ENCODE results near the gene GRM4. TPM values are rescaled to one million over a fixed set of nuclear protein-coding genes. Genes with fewer than 3 reads are reported as not detected.

GRM4 gene
- polyA plus RNA-seq, 3 donors: 0.03 to 0.26 TPM; not detected in 1

DNA sequence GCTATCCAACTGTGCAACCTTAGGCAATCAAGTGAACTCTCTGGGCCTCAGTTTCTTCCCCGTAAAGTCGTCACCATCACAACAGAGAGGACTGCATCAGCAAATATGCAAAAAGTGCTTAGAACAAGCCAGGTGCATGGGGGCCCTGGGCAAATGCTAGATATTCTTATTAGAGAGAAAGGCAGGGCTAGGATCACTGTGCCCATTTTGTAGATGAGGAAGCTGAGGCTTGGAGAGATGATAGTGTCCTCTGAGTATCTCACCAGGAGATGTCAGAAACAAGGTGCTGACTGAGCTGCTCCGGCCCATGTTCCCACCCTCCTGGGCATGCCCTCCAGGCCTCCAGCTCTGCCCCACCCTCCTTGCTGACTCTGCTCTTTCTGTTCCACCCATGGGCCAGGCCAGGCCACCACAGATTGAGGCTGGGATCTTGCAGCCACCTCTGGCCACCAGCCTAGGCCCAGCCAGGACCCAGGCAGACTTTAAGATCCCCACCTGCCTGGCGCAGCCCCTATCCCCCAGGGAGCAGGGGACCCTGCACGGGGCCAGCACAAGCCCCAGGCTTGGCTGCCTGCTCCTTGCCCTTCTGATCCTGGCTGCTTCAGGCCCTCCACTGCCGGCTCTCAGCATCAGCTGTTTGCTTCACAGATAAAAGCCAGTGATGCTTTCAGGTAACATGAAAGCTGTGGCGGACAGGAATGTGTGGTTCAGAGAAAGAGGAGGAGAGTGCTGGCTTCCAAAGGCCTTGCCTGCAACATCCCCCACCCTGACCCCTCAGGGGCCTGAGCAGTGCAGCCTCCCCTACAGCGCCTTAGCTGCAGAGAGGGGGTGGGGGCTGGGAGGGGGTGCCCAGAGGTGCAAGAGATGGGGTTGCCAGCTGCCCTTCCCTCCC is 47.6 kb downstream of the GRM4 start:
- 63 to 83% (median 72%) methylated on average over 8 of the region's 8 CpGs for WGBS, 3 donors
- H3K27ac ChIP-seq (ENCODE audit: low read depth, low read length): no peak overlapping the region

- WGBS, 3 donors: 53 to 78% (median 64%) methylated on average over 8 of the region's 8 CpGs
- no peak overlapping the region for H3K27ac ChIP-seq (ENCODE audit: low read depth, low read length)
Measured at GRCh38 chr6:34096814-34097213, 49.1 kb downstream of the GRM4 start.

DNA sequence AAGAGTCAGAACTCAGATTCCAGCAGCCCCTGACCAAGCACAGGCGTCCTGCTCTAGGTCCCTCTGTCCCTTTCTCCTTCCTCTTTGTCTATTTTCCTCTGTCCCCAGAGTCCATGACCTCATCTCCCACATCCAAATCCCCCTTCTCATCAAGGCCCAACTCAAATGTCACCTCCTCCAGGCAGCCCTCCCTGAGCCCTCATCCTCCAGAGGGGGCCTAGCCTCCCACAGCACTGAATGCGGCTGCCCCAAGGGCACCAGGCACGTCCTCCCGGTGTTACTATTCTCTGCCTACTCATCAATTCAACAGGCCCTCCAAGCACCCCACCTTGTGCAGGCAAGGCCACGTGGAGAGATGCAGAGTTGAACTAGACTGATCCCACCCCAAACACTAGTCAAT is 49.7 kb downstream of the GRM4 start:
- 31 to 61% (median 55%) methylated on average over 5 of the region's 5 CpGs for WGBS, 3 donors

GRCh38 chr6:34095741-34096140 is 50.1 kb downstream of the GRM4 start:
- WGBS, 3 donors: 52 to 60% (median 53%) methylated on average over 10 of the region's 10 CpGs
- no peak overlapping the region for H3K27ac ChIP-seq (ENCODE audit: low read depth, low read length)

More for the DNA sequence above, 49.7 kb downstream of the GRM4 start:
- H3K27ac ChIP-seq (ENCODE audit: low read depth, low read length): no peak overlapping the region

DNA sequence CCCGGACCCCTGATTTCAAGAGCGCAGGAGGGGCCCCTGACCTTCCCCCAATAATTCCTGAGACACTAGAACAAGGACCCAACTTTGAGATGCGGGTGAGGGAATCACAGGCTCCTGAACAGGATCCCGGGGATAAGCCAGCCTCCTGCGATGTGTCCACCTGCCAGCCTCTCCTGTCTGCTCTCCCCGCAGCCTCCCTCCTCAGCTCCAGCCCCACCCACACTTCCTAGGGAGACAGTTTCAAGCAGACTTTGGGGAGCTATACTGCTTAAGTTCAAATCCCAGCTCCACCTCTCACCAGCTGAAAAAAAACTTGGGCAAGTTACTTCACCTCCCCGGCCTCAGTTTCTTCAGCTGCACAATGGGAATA is 50.8 kb downstream of the GRM4 start:
- H3K27ac ChIP-seq (ENCODE audit: low read depth, low read length): no peak overlapping the region
- 65 to 68% (median 67%) methylated on average over 7 of the region's 7 CpGs for WGBS, 3 donors

GRCh38 chr6:34094474-34095135 is 51.3 kb downstream of the GRM4 start:
- H3K27ac ChIP-seq (ENCODE audit: low read depth, low read length): no peak overlapping the region
- WGBS, 3 donors: 22 to 31% (median 30%) methylated on average over 12 of the region's 12 CpGs

DNA sequence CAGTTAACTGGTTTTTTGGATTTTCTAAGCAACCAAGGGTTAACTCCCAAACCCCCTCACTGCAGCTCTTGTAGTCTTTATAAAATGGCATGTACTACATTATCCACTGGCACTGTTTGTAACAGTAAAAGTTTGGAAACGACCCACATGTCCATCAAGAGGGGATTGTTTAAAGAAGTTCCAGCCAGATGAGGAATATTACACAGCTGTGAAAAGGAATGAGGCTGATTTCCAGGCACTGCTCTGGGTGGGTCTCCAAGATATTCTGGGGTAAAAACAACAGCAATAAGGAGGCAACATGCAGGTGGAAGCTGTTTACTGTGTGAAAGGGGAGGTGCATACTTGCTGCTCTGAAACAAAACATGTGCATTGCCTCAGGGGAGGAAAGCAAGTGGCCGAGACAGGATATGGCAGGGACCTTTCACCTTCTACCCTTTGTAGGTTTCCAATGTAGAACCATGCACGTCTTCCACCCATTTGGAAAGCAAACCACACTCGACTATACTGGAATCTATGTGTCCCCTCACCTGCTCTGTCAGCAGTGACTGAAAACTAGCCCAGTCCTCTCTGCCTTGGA is 51.9 kb downstream of the GRM4 start:
- no peak overlapping the region for H3K27ac ChIP-seq (ENCODE audit: low read depth, low read length)
- WGBS, 3 donors: 37 to 46% (median 43%) methylated on average over 4 of the region's 4 CpGs

- WGBS, 3 donors: 77 to 83% (median 82%) methylated on average over 6 of the region's 6 CpGs
Measured at GRCh38 chr6:34093206-34093605, 52.7 kb downstream of the GRM4 start.

GRCh38 chr6:34092631-34093030 is 53.3 kb downstream of the GRM4 start:
- H3K27ac ChIP-seq (ENCODE audit: low read depth, low read length): no peak overlapping the region
- WGBS, 3 donors: 70 to 84% (median 83%) methylated on average over 10 of the region's 10 CpGs

More at GRCh38 chr6:34093206-34093605, 52.7 kb downstream of the GRM4 start:
- H3K27ac ChIP-seq (ENCODE audit: low read depth, low read length): no peak overlapping the region

- 66 to 70% (median 68%) methylated on average over 5 of the region's 5 CpGs for WGBS, 3 donors
- H3K27ac ChIP-seq (ENCODE audit: low read depth, low read length): no peak overlapping the region
Measured at GRCh38 chr6:34090935-34091334, 55.0 kb downstream of the GRM4 start.

DNA sequence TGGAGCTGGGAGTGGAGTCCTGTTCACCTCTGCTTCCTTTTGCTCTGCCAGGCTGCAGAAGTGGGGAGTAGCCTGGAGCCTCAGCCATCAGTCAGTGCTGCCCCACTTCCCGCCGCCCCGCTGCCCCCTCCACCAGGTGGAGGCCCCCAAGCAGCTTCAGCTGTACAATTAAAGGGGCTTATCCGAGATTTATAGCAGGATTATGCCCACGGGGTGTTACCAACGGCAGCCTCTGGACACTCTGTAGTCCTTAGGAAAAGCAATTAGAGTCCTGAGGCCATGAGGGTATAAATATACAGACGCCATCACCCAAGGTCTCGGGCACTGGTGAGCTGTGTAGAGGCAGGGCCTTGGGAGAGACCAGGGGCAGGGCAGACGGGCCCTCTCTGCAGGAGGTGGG is 55.4 kb downstream of the GRM4 start:
- H3K27ac ChIP-seq (ENCODE audit: low read depth, low read length): no peak overlapping the region
- 62 to 69% (median 63%) methylated on average over 9 of the region's 9 CpGs for whole genome bisulfite sequencing, 3 donors

- no peak overlapping the region for H3K27ac ChIP-seq (ENCODE audit: low read depth, low read length)
- 87 to 92% (median 90%) methylated on average over 2 of the region's 2 CpGs for WGBS, 3 donors
Measured at GRCh38 chr6:34086558-34086957, 59.3 kb downstream of the GRM4 start.

GRCh38 chr6:34085453-34086170 is 60.3 kb downstream of the GRM4 start:
- H3K27ac ChIP-seq (ENCODE audit: low read depth, low read length): no peak overlapping the region
- 85 to 91% (median 90%) methylated on average over 14 of the region's 14 CpGs for WGBS, 3 donors

DNA sequence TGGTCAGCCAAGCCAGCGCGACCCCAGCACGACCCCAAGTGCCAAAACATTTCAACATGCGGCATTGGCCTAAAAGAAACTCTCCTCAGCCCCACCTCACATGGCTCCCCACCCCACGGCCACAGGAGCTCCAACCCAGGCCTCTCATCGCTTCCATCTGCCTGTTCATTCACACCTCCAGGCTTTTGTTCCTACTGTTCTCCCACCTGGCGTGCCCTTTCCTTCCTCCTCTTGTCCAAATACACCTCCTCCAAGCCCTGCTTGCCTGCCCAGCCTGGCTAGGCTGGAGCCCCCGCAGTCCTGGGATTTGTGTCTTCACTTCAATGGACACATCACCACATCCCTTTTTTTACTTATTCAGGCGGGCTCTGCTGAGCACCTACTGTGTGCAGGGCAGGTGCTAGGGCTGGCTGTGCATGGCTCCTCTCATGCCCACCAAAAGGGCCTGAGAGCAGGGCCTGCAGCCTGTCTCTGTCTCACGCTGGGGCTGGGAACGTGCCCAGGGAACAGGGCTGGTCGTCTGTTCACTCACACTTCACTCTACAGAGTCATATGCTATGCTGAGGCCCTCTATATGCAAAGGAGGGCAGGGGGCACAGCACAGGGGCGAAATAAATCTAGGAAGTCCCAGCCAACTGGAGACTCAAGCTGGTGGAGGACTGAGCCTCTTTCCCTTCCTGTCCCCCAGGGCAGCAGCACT is 61.1 kb downstream of the GRM4 start:
- 67 to 79% (median 73%) methylated on average over 13 of the region's 13 CpGs for WGBS, 3 donors

DNA sequence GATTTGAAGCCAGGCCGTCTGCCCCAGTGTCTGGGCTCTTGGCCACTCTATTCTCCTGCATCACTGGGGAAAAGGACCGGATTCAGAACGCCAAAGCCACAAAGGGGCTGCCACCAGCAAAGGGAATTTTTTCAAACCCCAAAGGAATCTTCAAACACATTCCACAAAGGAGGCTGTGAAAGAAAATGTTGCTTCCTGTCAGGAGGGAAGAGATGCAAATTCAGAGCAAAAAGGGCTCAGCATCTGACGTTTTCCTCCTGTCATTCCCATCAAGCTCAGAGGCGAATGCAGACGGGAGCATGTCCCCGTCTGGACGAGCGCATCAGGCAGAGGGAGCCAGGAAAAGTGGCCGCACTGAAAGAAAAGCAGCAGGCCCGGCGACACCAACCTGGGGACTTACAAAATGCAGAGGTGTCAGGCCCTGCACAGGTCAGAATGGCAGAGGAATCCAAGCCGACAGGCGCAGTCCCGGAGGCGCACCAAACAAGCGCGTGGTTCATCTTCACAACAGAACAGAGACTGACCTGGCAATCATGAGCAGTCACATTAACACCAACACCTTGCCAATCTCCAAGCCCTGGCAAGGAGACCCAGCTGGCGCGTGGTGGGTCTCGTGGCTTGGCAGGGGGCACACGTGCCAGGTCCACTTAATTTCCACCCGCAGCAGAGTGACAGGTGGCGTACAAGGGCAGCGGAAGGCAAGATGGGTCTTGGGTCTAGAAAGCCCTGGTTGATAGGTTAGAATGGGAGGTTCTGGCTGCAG is 62.8 kb downstream of the GRM4 start:
- 70 to 78% (median 77%) methylated on average over 25 of the region's 25 CpGs for WGBS, 3 donors
- no peak overlapping the region for H3K27ac ChIP-seq (ENCODE audit: low read depth, low read length)

More for the DNA sequence above, 61.1 kb downstream of the GRM4 start:
- no peak overlapping the region for H3K27ac ChIP-seq (ENCODE audit: low read depth, low read length)

- WGBS, 3 donors: 75 to 84% (median 83%) methylated on average over 10 of the region's 10 CpGs
- H3K27ac ChIP-seq (ENCODE audit: low read depth, low read length): no peak overlapping the region
Measured at GRCh38 chr6:34082348-34082747, 63.5 kb downstream of the GRM4 start.

DNA sequence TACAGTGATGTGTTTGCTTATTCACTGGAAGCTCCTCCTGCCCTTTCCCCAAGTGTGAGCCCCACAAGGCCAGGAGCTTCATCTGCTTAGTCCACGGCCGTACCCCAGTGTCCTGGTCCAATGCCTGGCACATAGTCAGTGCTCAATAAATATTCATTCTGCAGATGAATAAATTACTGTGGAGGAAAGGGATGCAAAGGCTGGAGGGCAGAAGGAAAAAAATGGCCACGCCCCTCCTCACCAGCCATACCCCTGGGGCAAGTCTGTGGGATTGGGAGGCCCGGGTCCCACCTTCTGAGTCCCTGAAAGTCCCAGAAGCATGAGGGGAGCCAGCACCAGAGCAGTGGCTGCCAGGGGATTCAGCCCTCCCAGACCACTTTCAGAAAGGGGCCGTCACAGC is 65.5 kb downstream of the GRM4 start:
- WGBS, 3 donors: 68 to 86% (median 72%) methylated on average over 4 to 5 of the region's 5 CpGs
- no peak overlapping the region for H3K27ac ChIP-seq (ENCODE audit: low read depth, low read length)
